ENCODE data around the gene PFAS. TPM values are rescaled to one million over a fixed set of nuclear protein-coding genes. Genes with fewer than 3 reads are reported as not detected.

PFAS gene
- total and polyA plus RNA-seq, 11 donors, result 6.1 to 23.8 (median 13.2) TPM

DNA sequence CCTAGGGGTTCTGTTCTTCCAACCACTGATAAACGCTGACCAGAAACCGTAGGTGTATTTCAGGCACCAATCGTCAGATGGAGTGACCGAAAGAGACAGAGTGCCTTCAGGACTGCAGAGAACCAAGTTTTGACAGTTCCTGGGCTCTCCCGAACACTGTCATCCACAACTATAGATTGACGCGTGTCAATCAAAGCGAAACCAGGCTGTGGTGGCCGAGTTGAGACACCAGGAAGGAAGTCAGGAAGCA is 26.8 kb upstream of the PFAS start:
- ATAC-seq (no peak), DNase-seq (no peak)
- Histone ChIP-seq H3K9me3 (no peaks in the 10 kb centered on the region), H3K4me1 (peaks cover 0 to 30% (median 14%) of the 10 kb centered on the region in 12 donors), H3K27me3 (no peaks in the 10 kb centered on the region), H3K36me3 (peaks cover 0 to 2% (median under 1%) of the 10 kb centered on the region in 9 donors), H3K27ac (peak overlapping the region; percentile 93 to 99 (median 98)), H3K4me3 (peak overlapping the region; percentile 49 to 82 (median 69))
- 0 to 1% (median 0%) methylated on average over 4 to 9 of the region's 9 CpGs for WGBS, 4 donors
- TF ChIP-seq, protein P1, sequence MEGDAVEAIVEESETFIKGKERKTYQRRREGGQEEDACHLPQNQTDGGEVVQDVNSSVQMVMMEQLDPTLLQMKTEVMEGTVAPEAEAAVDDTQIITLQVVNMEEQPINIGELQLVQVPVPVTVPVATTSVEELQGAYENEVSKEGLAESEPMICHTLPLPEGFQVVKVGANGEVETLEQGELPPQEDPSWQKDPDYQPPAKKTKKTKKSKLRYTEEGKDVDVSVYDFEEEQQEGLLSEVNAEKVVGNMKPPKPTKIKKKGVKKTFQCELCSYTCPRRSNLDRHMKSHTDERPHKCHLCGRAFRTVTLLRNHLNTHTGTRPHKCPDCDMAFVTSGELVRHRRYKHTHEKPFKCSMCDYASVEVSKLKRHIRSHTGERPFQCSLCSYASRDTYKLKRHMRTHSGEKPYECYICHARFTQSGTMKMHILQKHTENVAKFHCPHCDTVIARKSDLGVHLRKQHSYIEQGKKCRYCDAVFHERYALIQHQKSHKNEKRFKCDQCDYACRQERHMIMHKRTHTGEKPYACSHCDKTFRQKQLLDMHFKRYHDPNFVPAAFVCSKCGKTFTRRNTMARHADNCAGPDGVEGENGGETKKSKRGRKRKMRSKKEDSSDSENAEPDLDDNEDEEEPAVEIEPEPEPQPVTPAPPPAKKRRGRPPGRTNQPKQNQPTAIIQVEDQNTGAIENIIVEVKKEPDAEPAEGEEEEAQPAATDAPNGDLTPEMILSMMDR (IDR thresholded peaks at IDR 0.05), result no peak
- no peak for TF ChIP-seq POLR2A (IDR thresholded peaks at IDR 0.05)
- intact Hi-C loops (cut with DNase I), result loop anchor here in 8 of 10 donors (1.0 to 10.0 kb wide), 13 partner anchors 24 to 152 kb away; partner anchors contain the start of genes CTC1 (in 2 of the 8), HES7 (in 2 of the 8), ALOXE3 (in 1 of the 8) and KRABD2 (in 1 of the 8)

DNA sequence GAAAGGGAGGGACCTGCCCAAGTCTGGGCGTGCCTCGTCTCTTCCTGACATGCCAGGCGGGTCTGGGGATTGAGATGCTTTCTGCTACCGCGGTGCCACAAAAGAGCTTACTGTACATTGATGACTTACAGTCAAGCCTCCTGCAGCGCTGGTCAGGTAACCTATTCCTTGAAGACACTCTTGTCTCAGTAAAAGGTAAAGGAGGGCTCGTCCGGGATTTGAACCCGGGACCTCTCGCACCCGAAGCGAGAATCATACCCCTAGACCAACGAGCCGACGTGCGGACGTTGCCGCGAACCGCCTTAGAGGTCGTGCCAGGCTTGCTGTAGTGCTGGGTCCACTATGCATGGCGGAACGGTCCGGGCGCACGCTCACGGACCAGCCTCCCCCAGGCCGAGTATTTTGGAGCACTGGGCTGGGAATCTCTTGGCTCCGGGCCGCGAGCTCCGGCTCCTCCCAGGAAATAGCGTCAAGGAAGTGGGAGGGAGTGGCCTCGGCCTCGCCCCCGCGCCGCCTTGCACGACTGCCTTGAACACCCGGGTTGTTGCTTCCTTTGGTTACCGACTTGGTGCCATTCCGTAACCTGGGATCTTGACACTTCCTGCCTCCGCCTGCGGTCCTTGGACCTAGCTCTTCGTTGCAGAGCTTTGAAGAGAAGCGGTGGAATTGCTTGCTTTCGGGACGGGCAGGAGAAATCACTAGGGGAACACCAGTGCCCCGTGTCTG is 26.3 kb upstream of the PFAS start:
- peak; percentile 70 to 81 (median 74) for ATAC-seq
- TF ChIP-seq, protein P1 (IDR thresholded peaks at IDR 0.05), result no peak
- peak in 1 of 2 donors; percentile 83 for TF ChIP-seq POLR2A (IDR thresholded peaks at IDR 0.05)
- H3K27me3 ChIP-seq, result no peaks in the 10 kb centered on the region
- H3K9me3 ChIP-seq, result no peaks in the 10 kb centered on the region
- 0 to 1% (median 0%) methylated on average over 14 to 49 of the region's 49 CpGs for WGBS, 4 donors
- intact Hi-C loops (cut with DNase I), result loop anchor here in 8 of 10 donors (1.0 to 10.0 kb wide), 14 partner anchors 24 to 152 kb away; partner anchors contain the start of genes CTC1 (in 2 of the 8), HES7 (in 2 of the 8), ALOXE3 (in 1 of the 8) and KRABD2 (in 1 of the 8)
- H3K27ac ChIP-seq, result peak overlapping the region; percentile 93 to 99 (median 98)
- DNase-seq, result peak; percentile 94 to 97 (median 95)
- H3K4me3 ChIP-seq, result peak overlapping the region; percentile 49 to 82 (median 69)
- H3K36me3 ChIP-seq, result peaks cover 0 to 7% (median 5%) of the 10 kb centered on the region in 9 donors
- peaks cover 0 to 31% (median 14%) of the 10 kb centered on the region in 12 donors for H3K4me1 ChIP-seq

DNA sequence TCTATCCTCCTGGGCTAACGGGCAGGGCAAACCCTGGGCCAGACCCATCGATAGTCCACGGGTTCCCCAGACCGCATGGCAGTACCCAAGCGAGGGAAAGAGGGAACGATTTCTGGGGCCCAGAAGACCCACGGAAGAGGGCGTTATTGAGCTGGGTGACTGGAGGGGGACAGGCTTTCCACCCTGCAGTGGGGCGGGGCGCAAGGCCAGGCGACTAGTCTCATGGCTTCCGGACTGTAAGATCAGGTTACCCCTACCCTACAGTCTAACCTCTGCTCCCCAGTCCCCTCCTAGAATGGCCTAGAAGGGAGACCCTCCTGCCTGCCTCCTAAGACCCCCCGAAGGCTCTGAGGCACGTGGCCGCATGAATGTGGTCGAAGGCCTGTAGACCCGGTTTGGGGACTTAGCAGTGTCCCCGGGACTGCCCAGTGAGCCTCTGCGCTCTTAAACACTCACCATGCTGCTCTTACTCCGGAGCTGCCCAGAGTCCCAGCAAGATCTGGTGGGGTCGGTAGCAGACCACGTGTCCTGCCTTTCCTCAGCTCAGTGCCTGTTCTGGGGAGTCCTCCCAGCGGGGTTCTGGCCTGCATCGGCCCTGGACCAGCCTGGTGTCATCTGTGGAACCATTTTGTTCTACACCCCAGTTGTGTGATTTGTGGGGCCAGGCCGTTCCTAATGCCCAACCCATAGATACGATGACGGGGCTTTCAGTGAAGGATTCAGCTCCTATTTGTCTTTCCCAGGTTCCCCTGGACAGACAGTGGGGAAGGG is 25.5 kb upstream of the PFAS start:
- peaks cover 0 to 15% (median 13%) of the 10 kb centered on the region in 9 donors for H3K36me3 ChIP-seq
- peaks cover 0 to 31% (median 14%) of the 10 kb centered on the region in 12 donors for H3K4me1 ChIP-seq
- ATAC-seq (peak in 3 of 4 donors; percentile 3 to 16 (median 9)), DNase-seq (peak; percentile 68 to 79 (median 74))
- H3K27me3 ChIP-seq, result no peaks in the 10 kb centered on the region
- 8 to 21% (median 9%) methylated on average over 13 to 27 of the region's 27 CpGs for WGBS, 4 donors
- intact Hi-C loops (cut with DNase I), result loop anchor here in 7 of 10 donors (1.0 to 10.0 kb wide), 10 partner anchors 23 to 151 kb away; partner anchors contain the start of genes HES7 (in 2 of the 7), ALOXE3 (in 1 of the 7), CTC1 (in 1 of the 7) and KRABD2 (in 1 of the 7)
- TF ChIP-seq POLR2A (IDR thresholded peaks at IDR 0.05), result no peak
- TF ChIP-seq, protein P1 (IDR thresholded peaks at IDR 0.05), result peak in 7 of 12 donors; percentile 8 to 48 (median 36)
- peak overlapping the region; percentile 93 to 99 (median 98) for H3K27ac ChIP-seq
- H3K9me3 ChIP-seq, result no peaks in the 10 kb centered on the region
- H3K4me3 ChIP-seq, result peak overlapping the region; percentile 49 to 82 (median 69)

Data from heart left ventricle (tissue), 16 donors.